Measurements from ENCODE around the gene GRM2. TPM values are rescaled to one million over a fixed set of nuclear protein-coding genes. Genes with fewer than 3 reads are reported as not detected.

GRM2 gene
- total RNA-seq, 4 donors from 2014 or later, result 0.17 TPM; not detected in 3

DNA sequence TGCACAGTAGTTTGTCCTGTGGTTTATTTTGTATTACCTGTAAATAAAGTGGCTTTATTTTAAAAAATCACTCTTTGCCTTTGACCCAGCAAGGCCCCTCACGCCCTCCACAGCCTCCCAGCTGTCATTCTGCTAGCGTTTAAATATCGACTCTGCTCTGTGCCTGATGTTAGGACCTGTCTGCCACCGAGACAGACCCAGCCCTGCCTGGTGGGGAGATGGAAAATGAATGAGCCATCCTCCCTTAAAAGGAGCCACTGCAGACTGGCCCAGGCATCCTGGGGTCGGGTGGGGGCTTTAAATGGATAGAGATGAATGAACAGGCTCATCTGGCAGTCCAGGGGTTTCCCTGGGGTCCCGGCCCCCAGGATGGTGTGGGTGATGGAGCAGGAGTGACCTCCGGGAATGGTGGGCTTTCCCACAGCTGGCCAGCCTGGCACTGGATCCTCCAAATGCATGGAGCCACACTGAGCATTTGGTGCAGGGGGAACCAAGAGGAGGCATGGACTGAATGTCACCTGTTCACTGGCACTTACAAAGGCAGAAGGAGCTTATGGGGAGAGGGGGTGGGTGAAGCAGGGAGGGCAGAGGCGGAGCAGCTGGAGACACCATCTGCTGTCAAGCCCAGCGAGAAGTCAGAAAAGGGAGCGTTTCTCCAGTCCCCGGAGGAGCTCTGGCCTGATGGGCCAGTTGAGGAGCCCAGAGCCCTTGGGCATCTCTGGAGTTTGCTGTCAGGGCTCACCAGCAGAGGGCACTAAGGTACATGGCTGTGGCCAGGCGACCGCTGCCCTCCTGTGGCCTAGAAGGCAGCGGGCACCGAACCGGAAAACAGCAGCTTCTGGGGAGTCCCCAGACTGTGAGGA is 11.9 kb downstream of the GRM2 start:
- TF ChIP-seq, protein P1, sequence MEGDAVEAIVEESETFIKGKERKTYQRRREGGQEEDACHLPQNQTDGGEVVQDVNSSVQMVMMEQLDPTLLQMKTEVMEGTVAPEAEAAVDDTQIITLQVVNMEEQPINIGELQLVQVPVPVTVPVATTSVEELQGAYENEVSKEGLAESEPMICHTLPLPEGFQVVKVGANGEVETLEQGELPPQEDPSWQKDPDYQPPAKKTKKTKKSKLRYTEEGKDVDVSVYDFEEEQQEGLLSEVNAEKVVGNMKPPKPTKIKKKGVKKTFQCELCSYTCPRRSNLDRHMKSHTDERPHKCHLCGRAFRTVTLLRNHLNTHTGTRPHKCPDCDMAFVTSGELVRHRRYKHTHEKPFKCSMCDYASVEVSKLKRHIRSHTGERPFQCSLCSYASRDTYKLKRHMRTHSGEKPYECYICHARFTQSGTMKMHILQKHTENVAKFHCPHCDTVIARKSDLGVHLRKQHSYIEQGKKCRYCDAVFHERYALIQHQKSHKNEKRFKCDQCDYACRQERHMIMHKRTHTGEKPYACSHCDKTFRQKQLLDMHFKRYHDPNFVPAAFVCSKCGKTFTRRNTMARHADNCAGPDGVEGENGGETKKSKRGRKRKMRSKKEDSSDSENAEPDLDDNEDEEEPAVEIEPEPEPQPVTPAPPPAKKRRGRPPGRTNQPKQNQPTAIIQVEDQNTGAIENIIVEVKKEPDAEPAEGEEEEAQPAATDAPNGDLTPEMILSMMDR (IDR thresholded peaks at IDR 0.05; ENCODE audit: low read depth), result no peak

DNA sequence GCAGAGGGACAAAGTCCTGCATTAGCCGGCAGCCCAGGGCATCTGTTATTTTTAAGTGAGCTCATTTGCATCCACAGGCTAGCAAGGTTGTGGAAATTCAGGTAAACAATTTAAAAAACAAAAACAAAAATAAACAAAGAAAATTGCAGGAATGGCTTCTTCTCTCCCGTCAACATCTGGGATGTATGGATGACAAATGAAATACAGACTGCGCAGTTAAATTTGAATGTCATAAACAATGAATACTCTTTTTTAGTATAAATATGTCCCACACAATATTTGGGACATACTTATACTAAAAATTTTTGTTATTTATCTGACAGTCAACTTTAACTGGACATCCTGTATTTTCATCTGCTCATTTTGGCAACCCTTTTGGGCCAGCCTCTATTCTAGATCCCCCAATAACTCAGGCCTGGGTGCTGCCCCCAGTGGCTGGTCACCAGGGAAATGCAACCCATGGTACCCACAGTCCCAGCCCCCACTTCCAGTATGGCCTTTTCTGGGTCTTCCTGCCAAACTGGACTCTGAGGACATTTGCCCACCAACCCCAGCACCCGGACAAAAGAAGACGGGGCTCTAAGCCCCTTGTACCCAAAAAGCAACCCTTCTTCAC is 12.7 kb downstream of the GRM2 start:
- TF ChIP-seq, protein P1 (IDR thresholded peaks at IDR 0.05; ENCODE audit: low read depth), result no peak

DNA sequence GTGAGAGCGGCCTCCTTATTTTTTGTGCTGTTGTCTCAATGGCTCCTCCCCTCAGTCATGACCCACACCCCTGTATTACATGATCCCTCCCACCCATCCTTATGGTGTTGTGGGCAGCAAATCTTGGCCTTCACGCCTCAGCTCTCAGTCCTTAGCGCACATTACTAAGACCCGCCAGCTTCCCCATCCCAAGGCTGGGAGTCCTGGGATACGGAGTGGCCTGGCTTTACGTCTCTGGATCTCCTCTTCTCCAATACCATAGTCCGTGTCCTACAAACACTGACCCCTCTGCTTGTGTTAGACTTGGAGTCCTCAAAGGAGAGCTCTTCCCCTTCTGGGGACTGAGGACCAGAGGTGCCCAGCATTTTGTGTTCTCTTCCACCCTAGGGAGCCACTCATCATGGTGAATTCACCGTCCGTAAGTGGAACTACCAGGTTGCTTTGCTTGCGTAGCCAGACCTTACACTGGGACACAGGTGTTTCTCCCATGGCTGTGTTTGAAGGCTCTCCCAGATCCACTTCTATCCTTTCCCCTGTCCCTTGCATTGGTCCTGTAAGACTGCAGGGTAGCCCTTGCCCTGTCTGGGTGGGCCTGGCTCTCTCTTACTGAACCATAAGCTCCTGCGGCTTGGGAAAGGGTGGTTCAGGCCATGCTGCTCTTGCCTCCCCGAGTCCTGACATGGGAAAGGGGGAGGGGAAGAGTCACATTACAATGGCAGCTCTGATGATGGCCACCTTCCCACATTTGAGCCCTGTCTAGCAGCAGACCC is 13.6 kb downstream of the GRM2 start:
- TF ChIP-seq, protein P1 (IDR thresholded peaks at IDR 0.05; ENCODE audit: low read depth), result no peak

DNA sequence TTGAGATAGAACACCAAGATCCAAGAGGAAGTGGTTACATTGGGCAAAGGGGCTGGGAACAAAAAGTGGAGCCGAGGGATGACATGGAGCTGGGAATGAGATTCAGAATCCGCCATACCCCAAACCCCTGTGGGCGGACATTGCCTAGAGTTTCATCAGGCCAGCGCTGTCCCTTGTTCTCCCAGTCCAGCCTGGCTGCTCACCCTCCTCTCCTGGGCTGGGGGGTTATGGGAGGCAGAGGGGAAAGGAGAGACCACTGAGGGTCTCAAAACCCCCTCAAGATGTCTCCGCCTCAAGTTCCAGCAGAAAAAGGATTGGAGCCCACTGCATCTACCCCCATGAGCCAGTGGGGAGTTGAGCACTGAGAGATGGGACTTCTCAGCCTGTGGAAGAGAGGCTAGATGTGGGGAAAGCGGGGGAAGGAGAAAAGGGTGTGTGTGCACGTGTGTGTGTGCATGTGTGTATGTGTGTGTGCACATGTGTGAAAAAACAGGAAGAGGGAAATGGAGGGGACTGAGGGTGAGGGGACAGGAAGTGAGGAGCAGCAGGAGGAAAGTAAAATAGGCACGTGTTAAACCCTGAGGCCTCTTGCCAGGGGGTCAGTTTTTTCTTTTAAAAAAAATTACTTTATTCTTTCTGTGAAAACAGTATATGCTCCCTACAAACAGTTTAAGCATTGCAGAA is 14.3 kb downstream of the GRM2 start:
- TF ChIP-seq, protein P1 (IDR thresholded peaks at IDR 0.05; ENCODE audit: low read depth), result no peak

DNA sequence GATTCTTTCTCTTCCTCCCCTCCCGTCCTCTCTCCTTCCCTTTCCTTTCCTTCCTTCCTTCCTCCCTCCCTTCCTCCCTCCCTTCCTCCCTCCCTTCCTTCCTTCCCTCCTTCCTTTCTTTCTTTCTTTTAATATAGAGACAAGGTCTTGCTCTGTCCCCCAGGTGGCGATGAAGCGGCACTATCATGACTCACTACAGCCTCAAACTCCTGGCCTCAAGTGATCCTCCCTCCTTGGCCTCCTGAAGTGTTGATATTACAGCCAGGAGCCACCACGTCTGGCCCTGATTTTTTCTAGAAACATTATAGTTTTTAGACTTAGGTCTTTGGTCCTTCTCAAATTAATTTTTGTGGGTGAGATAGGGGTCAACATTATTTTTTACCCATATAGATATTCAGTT is 15.5 kb downstream of the GRM2 start:
- TF ChIP-seq, protein P1 (IDR thresholded peaks at IDR 0.05; ENCODE audit: low read depth), result no peak

DNA sequence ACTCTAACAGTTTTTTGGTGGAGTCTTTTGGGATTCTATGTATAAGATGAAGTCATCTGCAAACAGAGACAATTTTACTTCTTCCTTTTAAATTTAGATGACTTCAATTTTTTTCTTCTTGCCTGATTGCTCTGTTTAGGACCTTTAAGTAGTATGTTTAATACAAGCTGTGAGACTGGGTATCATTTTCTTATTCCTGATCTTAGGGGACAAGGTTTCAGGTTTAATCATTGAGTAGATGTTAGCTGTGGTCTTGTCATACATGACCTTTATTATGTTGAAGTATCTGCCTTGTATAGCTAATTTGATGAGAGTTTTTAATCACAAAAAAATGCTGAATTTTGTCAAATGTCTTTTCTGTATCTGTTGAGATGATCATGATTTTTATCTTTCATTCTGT is 20.6 kb downstream of the GRM2 start:
- TF ChIP-seq, protein P1 (IDR thresholded peaks at IDR 0.05; ENCODE audit: low read depth), result no peak

Data from subcutaneous adipose tissue (tissue), 4 donors.